ENCODE data around the gene MGAT5B. TPM values are rescaled to one million over a fixed set of nuclear protein-coding genes. Genes with fewer than 3 reads are reported as not detected.

Gene MGAT5B
- total and polyA plus RNA-seq, 7 donors, result 0.16 to 0.83 (median 0.51) TPM; not detected in 2

GRCh38 chr17:76997981-76998531 is 129.9 kb downstream of the MGAT5B start:
- H3K4me1 ChIP-seq, result no peaks in the 10 kb centered on the region
- intact Hi-C loops (cut with DNase I), result no loop called here
- DNase-seq, result no peak
- no peaks in the 10 kb centered on the region for H3K36me3 ChIP-seq
- no peak overlapping the region for H3K4me3 ChIP-seq
- H3K27ac ChIP-seq, result no peak overlapping the region
- no peak for TF ChIP-seq CTCF (IDR thresholded peaks at IDR 0.05)
- WGBS, 2 donors, result 45 to 64% methylated on average over 16 of the region's 16 CpGs
- no peaks in the 10 kb centered on the region for H3K9me3 ChIP-seq
- H3K27me3 ChIP-seq, result peaks cover 0 to 56% (median 7%) of the 10 kb centered on the region in 3 donors

- Histone ChIP-seq H3K9me3 (no peaks in the 10 kb centered on the region), H3K27ac (no peak overlapping the region), H3K36me3 (no peaks in the 10 kb centered on the region), H3K27me3 (peaks cover 0 to 62% (median 7%) of the 10 kb centered on the region in 3 donors), H3K4me1 (no peaks in the 10 kb centered on the region), H3K4me3 (no peak overlapping the region)
- intact Hi-C loops (cut with DNase I), result no loop called here
- WGBS, 2 donors, result 71 to 76% methylated on average over 8 of the region's 8 CpGs
- TF ChIP-seq EP300 (IDR thresholded peaks at IDR 0.05) (no peak), POLR2A (IDR thresholded peaks at IDR 0.05) (no peak), CTCF (IDR thresholded peaks at IDR 0.05) (no peak), POLR2AphosphoS5 (IDR thresholded peaks at IDR 0.05) (no peak)
- no peak for DNase-seq
Measured at GRCh38 chr17:76998839-76999238, 130.6 kb downstream of the MGAT5B start.

Other genes starting within 250 kb of the MGAT5B start
- 1 to 10 TPM in 2 of 4 donors, under 1 TPM in 2; 0.81 to 4.6 (median 2.2) TPM for gene ST6GALNAC1, start 224.6 kb upstream of the MGAT5B start, total RNA-seq
- 100 to 1,000 TPM; 104 to 146 (median 109) TPM for gene ST6GALNAC1, start 224.6 kb upstream of the MGAT5B start, polyA plus RNA-seq
- 100 to 1,000 TPM; 327 to 428 (median 348) TPM for gene MXRA7, start 157.4 kb upstream of the MGAT5B start, total RNA-seq
- 100 to 1,000 TPM in 1 of 3 donors, 10 to 100 TPM in 1, 1 to 10 TPM in 1; 8.3 to 109 (median 35.3) TPM for gene MXRA7, start 157.4 kb upstream of the MGAT5B start, polyA plus RNA-seq
- 10 to 100 TPM; 21.3 to 37.3 (median 28.9) TPM for gene JMJD6, start 141.8 kb upstream of the MGAT5B start, total RNA-seq
- gene JMJD6, start 141.8 kb upstream of the MGAT5B start, polyA plus RNA-seq, result 10 to 100 TPM; 24.0 to 28.9 (median 24.8) TPM
- gene METTL23, start 141.6 kb upstream of the MGAT5B start, total RNA-seq, result 10 to 100 TPM; 13.6 to 32.5 (median 20.8) TPM
- 10 to 100 TPM; 25.7 to 34.8 (median 33.6) TPM for gene METTL23, start 141.6 kb upstream of the MGAT5B start, polyA plus RNA-seq
- 100 to 1,000 TPM; 123 to 229 (median 129) TPM for gene SRSF2, start 131.1 kb upstream of the MGAT5B start, total RNA-seq
- gene SRSF2, start 131.1 kb upstream of the MGAT5B start, polyA plus RNA-seq, result 100 to 1,000 TPM in 2 of 3 donors, 10 to 100 TPM in 1; 87.9 to 187 (median 107) TPM
- gene MFSD11, start 130.3 kb upstream of the MGAT5B start, total RNA-seq, result 10 to 100 TPM; 27.5 to 46.2 (median 41.7) TPM
- 10 to 100 TPM in 1 of 3 donors, 1 to 10 TPM in 2; 6.6 to 22.1 (median 6.9) TPM for gene MFSD11, start 130.3 kb upstream of the MGAT5B start, polyA plus RNA-seq

Measured in sigmoid colon (tissue), 7 donors.